RPMI8226 (cell line): ENCODE data around the gene PRRX2.
A peak's percentile ranks its signal among the peaks of the same experiment; 100 is the strongest.

Experiments used
- DNase-seq: peaks from one replicate; pipeline ENCODE4 v3.0.0-alpha.2; 2015

PRRX2 gene

GRCh38 chr9:129761901-129762369, 96.5 kb downstream of the PRRX2 start:
- DNase-seq: no peak

- DNase-seq: peak; percentile 31
Measured at GRCh38 chr9:129762370-129762984, 97.0 kb downstream of the PRRX2 start.

- DNase-seq: no peak
Measured at GRCh38 chr9:129762985-129763926, 97.8 kb downstream of the PRRX2 start.

DNA sequence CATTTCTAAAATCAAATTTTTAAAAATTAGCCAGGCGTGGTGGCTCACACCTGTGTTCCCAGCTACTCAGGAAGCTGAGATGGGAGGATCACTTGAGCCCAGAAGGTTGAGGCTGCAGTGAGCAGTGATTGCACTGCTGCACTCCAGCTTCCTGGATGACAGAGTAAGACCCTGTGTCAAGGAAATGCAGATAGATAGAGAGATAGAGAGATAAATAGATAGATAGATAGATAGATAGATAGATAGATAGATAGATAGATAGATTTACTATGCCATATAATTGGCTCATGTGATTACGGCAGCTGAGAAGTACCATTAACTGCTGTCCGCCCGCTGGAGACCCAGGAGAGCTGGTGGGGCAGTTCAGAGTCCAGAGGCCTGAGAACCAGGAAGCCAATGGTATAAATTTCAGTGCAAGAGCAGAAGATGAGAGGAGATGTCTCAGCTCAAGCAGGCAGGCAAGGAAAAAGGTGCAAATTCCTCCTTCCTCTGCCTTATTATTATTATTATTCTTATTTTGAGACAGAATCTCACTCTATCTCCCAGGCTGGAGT, 100.4 kb downstream of the PRRX2 start:
- no peak for DNase-seq

DNA sequence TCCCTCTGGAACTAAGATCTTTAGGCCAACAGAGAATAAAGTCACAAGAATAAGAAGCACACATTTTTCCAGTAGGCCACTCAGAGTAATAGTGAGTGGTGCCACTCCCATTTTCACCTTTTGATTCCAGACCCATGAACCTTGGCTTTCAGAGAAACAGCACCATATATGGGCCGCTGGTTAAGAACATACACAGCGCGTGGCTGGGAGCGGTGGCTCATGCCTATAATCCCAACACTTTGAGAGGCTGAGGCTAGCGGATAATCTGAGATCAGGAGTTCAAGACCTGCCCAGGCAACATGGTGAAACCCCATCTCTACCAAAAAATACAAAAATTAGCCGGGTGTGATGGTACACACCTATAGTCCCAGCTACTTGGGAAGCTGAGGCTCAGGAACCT, 103.0 kb downstream of the PRRX2 start:
- DNase-seq: no peak

DNA sequence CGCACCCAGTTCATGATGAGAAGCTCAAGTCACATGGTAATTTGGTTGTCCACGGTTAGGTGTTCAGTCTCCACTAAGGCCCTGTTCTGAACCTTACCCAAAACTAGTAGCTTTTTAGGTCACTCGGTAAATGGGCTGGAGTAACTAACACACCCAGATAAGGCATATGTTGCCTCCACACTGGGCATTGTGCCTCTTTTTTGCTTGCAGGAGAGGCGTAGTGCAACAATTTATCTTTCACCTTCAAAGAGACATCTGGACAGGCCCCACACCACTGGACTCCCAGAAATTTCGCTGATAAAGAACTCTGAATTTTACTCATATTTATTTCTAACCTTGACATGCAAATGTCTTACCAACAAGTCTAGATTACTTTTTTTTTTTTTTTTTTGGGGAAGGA, 104.2 kb downstream of the PRRX2 start:
- DNase-seq: no peak

DNA sequence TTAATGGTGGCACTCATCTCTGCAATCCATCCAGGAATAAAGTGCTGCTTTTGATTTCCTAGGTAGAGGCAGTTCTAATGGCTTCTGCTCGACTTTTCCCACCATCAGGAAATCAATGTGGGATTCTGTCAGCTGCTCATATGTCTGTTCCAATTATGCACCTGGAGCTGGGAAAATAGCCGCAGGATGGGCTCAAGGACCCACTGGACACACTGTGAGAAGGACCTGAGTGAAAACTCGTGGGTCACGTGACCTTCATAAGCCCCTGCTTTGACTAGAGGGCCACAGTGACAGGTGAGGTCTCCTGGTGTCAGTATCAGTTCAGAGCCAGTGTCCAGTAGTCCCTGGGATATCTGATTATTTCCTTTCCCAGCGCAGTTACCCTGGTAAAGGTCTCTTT, 105.3 kb downstream of the PRRX2 start:
- DNase-seq: no peak
